ENCODE measurements around the gene GPR107.

GRCh38 chr9:130119519-130120298 lies 66.0 kb downstream of the GPR107 start:
- TF ChIP-seq CTCF (conservative IDR thresholded peaks at IDR 0.05; ENCODE audit: low read length) (no peak), EZH2phosphoT487 (IDR thresholded peaks at IDR 0.05; ENCODE audit: borderline replicate concordance, low read depth, low read length) (no peak)
